Cardiac fibroblast (primary cell): ENCODE data around the gene DNAAF2.

Source experiments
- DNase-seq, 2 donors: peaks; one replicate each; pipeline versions ENCODE4 v3.0.0 to v3.0.0-alpha.2; 2010; ENCODE audit warnings: low read depth in 2 of 2
- H3K4me3 ChIP-seq, 2 donors: replicated peaks in 1 of 2; 1 replicate in 1 of 2; 2 replicates in 1 of 2; pipeline ENCODE4 v1.5.1; 2011; ENCODE audit warnings: low read depth in 2 of 2, low read length in 2 of 2, mild to moderate bottlenecking in 2 of 2, moderate library complexity in 1 of 2
- TF ChIP-seq, protein P1 (sequence below): IDR thresholded peaks from one replicate; pipeline ENCODE4 v1.5.1; 2011; ENCODE audit warnings: low read depth, mild to moderate bottlenecking, low read length, inconsistent platforms

DNAAF2 gene

DNA sequence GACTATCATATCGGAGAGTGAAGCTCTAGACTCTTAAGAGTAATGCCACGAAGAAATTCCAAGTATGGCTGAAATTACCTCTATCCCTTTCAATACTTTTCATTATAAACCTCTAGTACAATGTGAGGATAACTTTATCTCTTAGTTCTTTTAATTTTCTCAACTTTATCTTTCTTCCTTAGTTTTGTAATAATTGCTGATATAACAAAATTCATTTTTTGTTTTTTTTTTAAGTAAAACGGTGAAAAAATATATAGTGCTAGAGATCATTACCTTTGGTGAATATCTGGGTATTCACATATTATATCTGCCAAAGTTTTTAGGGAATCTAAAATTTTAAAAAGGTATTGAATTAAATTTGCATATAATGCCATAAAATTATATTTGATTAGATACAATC, 19.5 kb upstream of the DNAAF2 start:
- TF ChIP-seq, protein P1, sequence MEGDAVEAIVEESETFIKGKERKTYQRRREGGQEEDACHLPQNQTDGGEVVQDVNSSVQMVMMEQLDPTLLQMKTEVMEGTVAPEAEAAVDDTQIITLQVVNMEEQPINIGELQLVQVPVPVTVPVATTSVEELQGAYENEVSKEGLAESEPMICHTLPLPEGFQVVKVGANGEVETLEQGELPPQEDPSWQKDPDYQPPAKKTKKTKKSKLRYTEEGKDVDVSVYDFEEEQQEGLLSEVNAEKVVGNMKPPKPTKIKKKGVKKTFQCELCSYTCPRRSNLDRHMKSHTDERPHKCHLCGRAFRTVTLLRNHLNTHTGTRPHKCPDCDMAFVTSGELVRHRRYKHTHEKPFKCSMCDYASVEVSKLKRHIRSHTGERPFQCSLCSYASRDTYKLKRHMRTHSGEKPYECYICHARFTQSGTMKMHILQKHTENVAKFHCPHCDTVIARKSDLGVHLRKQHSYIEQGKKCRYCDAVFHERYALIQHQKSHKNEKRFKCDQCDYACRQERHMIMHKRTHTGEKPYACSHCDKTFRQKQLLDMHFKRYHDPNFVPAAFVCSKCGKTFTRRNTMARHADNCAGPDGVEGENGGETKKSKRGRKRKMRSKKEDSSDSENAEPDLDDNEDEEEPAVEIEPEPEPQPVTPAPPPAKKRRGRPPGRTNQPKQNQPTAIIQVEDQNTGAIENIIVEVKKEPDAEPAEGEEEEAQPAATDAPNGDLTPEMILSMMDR, result no peak
- no peak for DNase-seq
- no peak overlapping the region for H3K4me3 ChIP-seq

DNA sequence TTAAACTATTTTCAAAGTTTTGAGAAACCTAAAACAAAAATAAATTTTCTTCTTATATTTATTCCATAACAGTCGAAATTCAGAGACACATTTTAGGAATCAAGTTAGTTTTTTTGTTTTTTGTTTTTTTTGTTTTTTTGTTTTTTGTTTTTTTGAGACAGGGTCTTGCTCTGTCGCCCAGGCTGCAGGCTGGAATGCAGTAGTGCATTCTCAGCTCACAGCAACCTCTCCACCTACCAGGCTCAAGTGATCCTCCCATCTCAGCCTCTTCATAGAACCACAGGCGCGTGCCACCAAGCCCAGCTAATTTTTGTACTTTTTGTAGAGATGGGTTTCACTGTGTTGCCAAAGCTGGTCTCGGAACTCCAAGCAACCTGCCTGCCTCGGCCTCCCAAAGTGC, 18.5 kb upstream of the DNAAF2 start:
- TF ChIP-seq, protein P1, result no peak
- H3K4me3 ChIP-seq, result no peak overlapping the region

DNA sequence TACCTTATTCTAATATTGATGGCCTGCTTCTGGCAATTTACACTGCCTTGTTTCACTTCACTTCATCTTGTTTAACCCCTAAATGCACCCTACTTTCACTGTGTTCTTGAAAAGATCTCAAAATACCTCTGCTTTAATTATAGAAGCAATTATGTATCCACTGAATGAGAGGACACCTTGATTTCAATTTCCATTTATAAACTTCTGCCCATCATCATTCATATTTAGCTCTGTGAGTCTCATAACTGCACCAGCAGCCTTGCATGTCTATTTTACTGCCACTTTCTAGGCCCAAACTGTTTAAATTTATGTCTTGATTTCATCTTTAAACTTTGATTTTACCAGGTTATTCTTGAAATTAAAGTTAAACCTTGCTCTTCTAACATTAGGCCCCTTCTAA, 7.1 kb upstream of the DNAAF2 start:
- H3K4me3 ChIP-seq, result no peak overlapping the region
- TF ChIP-seq, protein P1, result no peak

More for the DNA sequence above, 18.5 kb upstream of the DNAAF2 start:
- DNase-seq, result no peak

DNA sequence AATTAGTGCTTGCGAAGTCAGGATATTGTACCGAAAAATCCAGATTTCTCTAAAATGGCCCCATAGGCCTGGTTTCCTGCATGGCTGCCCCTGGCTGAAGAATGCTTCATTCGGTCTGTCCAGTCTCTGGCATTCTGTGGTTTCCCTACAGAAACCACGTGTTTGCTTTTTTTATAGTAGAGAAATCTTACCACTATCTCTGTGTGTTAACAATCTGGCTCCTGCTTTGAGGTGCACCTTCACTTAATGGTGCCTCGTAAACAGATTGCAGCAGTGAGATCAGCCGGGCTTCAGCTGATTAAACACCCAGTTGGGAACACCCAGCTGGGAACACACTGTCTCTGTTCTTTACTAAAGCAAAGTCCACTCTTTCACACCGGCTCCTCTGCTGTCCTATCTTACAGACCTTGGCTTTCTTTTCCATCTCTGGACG, 6.7 kb upstream of the DNAAF2 start:
- TF ChIP-seq, protein P1, result no peak
- H3K4me3 ChIP-seq, result no peak overlapping the region
- no peak for DNase-seq

More for the DNA sequence above, 7.1 kb upstream of the DNAAF2 start:
- DNase-seq, result no peak

DNA sequence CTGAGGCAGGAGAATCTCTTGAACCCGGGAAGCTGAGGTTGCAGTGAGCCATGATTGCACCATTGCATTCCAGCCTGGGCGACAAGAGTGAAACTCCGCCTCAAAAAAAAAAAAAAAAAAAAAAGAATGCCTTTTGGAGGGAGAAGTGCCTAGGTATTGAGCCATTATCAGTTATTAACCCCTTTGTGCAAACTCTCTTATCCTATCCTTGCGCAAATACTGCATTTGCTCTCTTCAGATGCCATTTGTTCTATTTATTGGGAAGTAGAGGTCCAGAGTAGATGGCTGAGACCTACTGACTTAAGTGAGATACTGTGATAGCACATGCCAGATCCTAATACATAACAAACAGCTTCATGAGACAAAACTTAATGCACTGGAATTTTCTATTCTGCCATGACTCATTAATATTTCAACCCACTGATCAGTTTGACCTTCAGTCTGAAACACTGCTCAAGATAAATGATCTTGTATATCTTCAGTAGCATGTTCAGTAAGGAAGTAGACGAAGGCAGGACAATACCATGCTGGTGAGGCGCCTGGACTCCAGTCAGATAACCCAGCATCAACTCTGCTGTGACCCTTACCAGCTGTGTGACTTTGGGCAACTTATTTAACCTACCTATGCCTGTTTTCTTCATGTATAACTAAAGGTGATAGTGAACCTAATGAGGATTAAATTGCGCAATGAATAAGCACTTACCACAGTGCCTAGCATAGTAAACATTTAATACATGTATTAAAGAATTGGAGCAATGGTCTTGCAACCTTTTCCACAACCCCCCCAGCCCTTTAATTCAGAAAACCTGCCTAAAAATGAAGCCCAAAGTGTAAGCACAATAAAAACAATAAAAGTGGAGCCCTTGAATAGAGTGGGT, 5.7 kb upstream of the DNAAF2 start:
- H3K4me3 ChIP-seq, result no peak overlapping the region
- TF ChIP-seq, protein P1, result no peak
- no peak for DNase-seq

DNA sequence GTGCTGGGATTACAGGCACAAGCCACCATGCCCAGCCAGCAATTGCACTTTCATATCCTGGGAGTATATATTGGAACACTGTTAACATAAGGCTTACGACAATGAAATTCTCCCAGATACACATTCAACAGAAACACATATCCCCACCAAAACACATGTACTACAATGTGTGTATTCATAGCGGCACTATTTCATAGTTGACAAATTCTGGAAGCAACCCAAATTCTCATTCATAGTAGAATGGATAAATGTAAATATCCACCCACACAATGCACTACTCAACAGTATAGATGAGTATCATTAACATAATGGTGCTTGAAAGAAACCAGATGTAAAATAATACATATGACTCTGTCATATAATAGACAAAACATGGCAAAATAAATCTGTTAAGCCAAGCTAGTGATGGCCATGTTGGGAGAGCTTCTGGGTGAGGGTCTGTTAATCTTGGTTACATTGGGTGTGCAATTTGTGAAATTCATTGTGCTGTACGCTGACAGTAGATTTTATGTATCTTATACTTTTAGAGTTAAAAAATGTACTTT, 2.6 kb upstream of the DNAAF2 start:
- TF ChIP-seq, protein P1, result no peak
- H3K4me3 ChIP-seq, result no peak overlapping the region
- no peak for DNase-seq
